Measurements from ENCODE around the gene CDK8. TPM values are rescaled to one million over a fixed set of nuclear protein-coding genes. Genes with fewer than 3 reads are reported as not detected.

Gene CDK8
- total RNA-seq, 1 donor = 17.7 TPM

DNA sequence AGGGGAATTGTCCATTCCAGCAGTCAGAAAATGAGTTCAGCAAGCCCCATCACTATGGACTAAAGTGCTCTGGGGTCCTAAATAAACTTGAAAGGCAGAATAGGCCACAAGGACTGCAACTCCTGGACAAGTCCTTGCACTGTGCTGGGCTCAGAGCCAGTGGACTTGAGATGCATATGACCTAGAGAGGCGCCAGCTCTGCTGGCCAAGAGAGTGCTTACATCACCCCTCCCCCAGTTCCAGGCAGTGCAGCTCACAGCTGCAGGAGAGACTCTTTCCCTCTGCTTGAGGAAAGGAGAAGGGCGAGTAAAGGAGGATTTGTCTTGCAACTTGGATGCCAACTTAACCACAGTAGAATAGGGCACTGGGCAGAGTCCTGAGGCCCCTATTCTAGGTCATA, 194.1 kb downstream of the CDK8 start:
- DNase-seq (ENCODE audit: insufficient read length, low spot score, missing footprints) = no peak
- peaks cover 2% of the 10 kb centered on the region for H3K9me3 ChIP-seq (ENCODE audit: low read depth, low read length)

DNA sequence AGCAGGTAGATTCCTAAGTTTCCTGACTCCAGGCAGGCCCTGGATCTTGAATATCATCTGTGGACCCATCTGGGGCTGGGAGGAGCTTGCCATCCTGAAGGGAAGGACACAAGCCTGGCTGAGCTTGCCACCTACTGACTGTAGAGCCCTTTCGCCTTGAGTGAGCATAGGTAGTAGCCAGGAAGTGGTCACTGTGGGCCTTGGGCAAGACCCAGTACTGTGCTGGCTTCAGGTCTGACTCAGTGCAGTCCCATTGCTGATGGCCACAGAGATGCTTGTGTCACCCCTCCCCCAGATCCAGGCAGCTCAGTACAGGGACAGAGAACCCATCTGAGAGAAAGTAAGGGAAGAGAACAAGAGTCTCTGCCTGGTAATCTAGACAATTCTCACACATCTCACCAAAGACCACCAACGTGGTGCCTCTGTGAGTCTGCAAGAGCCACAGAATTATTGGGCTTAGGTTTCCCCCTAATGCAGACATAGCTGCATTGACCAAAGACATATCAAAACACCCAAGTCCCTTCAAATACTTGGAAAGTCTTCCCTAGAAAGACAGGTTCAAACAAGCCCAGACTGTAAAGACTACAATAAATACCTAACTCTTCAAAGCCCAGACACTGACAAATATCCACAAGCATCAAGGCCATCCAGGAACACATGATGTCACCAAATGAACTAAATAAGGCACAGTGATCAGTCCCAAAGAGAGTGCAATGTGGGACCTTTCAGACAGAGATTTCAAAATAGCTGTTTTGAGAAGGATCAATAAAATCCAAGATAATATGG, 195.3 kb downstream of the CDK8 start:
- TF ChIP-seq, protein P1, sequence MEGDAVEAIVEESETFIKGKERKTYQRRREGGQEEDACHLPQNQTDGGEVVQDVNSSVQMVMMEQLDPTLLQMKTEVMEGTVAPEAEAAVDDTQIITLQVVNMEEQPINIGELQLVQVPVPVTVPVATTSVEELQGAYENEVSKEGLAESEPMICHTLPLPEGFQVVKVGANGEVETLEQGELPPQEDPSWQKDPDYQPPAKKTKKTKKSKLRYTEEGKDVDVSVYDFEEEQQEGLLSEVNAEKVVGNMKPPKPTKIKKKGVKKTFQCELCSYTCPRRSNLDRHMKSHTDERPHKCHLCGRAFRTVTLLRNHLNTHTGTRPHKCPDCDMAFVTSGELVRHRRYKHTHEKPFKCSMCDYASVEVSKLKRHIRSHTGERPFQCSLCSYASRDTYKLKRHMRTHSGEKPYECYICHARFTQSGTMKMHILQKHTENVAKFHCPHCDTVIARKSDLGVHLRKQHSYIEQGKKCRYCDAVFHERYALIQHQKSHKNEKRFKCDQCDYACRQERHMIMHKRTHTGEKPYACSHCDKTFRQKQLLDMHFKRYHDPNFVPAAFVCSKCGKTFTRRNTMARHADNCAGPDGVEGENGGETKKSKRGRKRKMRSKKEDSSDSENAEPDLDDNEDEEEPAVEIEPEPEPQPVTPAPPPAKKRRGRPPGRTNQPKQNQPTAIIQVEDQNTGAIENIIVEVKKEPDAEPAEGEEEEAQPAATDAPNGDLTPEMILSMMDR (IDR thresholded peaks at IDR 0.05; ENCODE audit: extremely low read depth, low read depth, low read length) = peak; percentile 6
- Histone ChIP-seq H3K4me3 (ENCODE audit: insufficient read depth, low read length) (no peak overlapping the region), H3K79me2 (ENCODE audit: insufficient read depth, low read length) (no peaks in the 10 kb centered on the region), H3K27ac (ENCODE audit: low read depth, low read length) (no peak overlapping the region), H3K36me3 (ENCODE audit: insufficient read depth, low read length) (no peaks in the 10 kb centered on the region), H4K20me1 (ENCODE audit: insufficient read depth, low read length) (no peaks in the 10 kb centered on the region), H3K27me3 (ENCODE audit: insufficient read depth, low read length) (peaks cover 5% of the 10 kb centered on the region), H3K9me3 (ENCODE audit: low read depth, low read length) (peaks cover 2% of the 10 kb centered on the region), H3K4me2 (ENCODE audit: insufficient read depth, low read length) (no peak overlapping the region), H3K4me1 (ENCODE audit: insufficient read depth, low read length) (no peaks in the 10 kb centered on the region), H2AFZ (ENCODE audit: low read length) (no peak overlapping the region)
- DNase-seq (ENCODE audit: insufficient read length, low spot score, missing footprints) = no peak

More for the DNA sequence above, 194.1 kb downstream of the CDK8 start:
- Histone ChIP-seq H4K20me1 (ENCODE audit: insufficient read depth, low read length) (no peaks in the 10 kb centered on the region), H2AFZ (ENCODE audit: low read length) (no peak overlapping the region), H3K27ac (ENCODE audit: low read depth, low read length) (no peak overlapping the region), H3K4me3 (ENCODE audit: insufficient read depth, low read length) (no peak overlapping the region), H3K79me2 (ENCODE audit: insufficient read depth, low read length) (no peaks in the 10 kb centered on the region), H3K4me1 (ENCODE audit: insufficient read depth, low read length) (peaks cover 3% of the 10 kb centered on the region), H3K27me3 (ENCODE audit: insufficient read depth, low read length) (peaks cover 5% of the 10 kb centered on the region), H3K36me3 (ENCODE audit: insufficient read depth, low read length) (no peaks in the 10 kb centered on the region), H3K4me2 (ENCODE audit: insufficient read depth, low read length) (no peak overlapping the region)
- TF ChIP-seq, protein P1 (IDR thresholded peaks at IDR 0.05; ENCODE audit: extremely low read depth, low read depth, low read length) = no peak

Small RNA genes within 50 kb of the gene (small RNA-seq; reads per million reads assigned to genes)
- gene RF02271 = not detected

Other genes with a start within 250 kb of the CDK8 start
- gene SHISA2, start 202.1 kb upstream of the CDK8 start, total RNA-seq = 2.7 and 4.3 TPM in 2 replicates
- 38.9 and 52.5 TPM in 2 replicates for gene RNF6, start 31.8 kb upstream of the CDK8 start, total RNA-seq

Data from osteoblast (primary cell).